Thyroid gland (tissue), 4 donors: ENCODE measurements around the gene LOXHD1. TPM values are rescaled to one million over a fixed set of nuclear protein-coding genes. Genes with fewer than 3 reads are reported as not detected.

Experiments used
- DNase-seq, 2 donors: peaks; one replicate each; pipeline ENCODE4 v3.0.0-alpha.2; 2019
- H3K27ac ChIP-seq, 3 donors: fragments of 200-600 bp; sonication (generic); 1 replicate in 2 of 3; 2 replicates in 1 of 3; pipeline ENCODE4 v1.5.1; 2016 to 2019; ENCODE audit warnings: mild to moderate bottlenecking in 1 of 3, moderate library complexity in 1 of 3
- H3K27me3 ChIP-seq: fragments of 200-600 bp; sonication (generic); one replicate; pipeline ENCODE4 v1.5.1; 2019
- H3K36me3 ChIP-seq, 2 donors: fragments of 200-600 bp; sonication (generic); one replicate each; pipeline ENCODE4 v1.5.1; 2016 to 2019
- H3K4me1 ChIP-seq, 2 donors: fragments of 200-600 bp; sonication (generic); one replicate each; pipeline ENCODE4 v1.5.1; 2017 to 2019
- H3K4me3 ChIP-seq, 3 donors: fragments of 200-600 bp; sonication (generic); replicated peaks in 1 of 3; 1 replicate in 2 of 3; 2 replicates in 1 of 3; pipeline ENCODE4 v1.5.1; 2016; ENCODE audit warnings: mild to moderate bottlenecking in 1 of 3
- H3K9me3 ChIP-seq: fragments of 200-600 bp; sonication (generic); one replicate; pipeline ENCODE4 v1.5.1; 2017
- CTCF ChIP-seq, 6 experiments: fragments of 200-600 bp in 3 of 6; fragments of 450-650 bp in 3 of 6; sonication (generic) in 3 of 6; IDR thresholded peaks; one replicate each; pipeline ENCODE4 v1.5.1; 2016 to 2019; ENCODE audit warnings: antibody characterized with exemption in 6 of 6, mild to moderate bottlenecking in 2 of 6, inconsistent platforms in 1 of 6, moderate library complexity in 1 of 6
- POLR2A ChIP-seq, 2 donors: fragments of 450-650 bp; IDR thresholded peaks; one replicate each; pipeline ENCODE4 v1.6.1; 2017; ENCODE audit warnings: antibody characterized with exemption in 2 of 2, mild to moderate bottlenecking in 2 of 2, moderate library complexity in 1 of 2
- WGBS, 2 donors: methylation state at CpG; one replicate each; pipeline ENCODE4 v1.1.5; 2017; 5-methylcytosine and 5-hydroxymethylcytosine counted together
- intact Hi-C: fragments of 100-400 bp; cut with DNase I; formaldehyde crosslinking; loops from one replicate; pipeline ENCODE4 v1.15.1; 2023
- total RNA-seq, 4 donors: library from RNA; depleted of rRNA; stranded (reverse); fragments of >200 nt; gene quantifications; one replicate each; pipeline ENCODE4 v1.2.3, GENCODE V29; 2016

The LOXHD1 gene
- total RNA-seq, 4 donors from 2014 or later = 0.11 to 0.83 (median 0.32) TPM

- no peak for DNase-seq
- 86 to 95% methylated on average over 10 of the region's 10 CpGs for WGBS, 2 donors
- Histone ChIP-seq H3K36me3 (no peaks in the 10 kb centered on the region), H3K9me3 (no peaks in the 10 kb centered on the region), H3K4me1 (no peaks in the 10 kb centered on the region), H3K27ac (no peak overlapping the region), H3K27me3 (no peaks in the 10 kb centered on the region), H3K4me3 (no peak overlapping the region)
- intact Hi-C loops = loop anchor here (10.0 kb wide), 1 partner anchor 68 kb away; no protein-coding TSS in a partner anchor
- TF ChIP-seq POLR2A (IDR thresholded peaks at IDR 0.05) (no peak), CTCF (IDR thresholded peaks at IDR 0.05) (no peak)
Observed at GRCh38 chr18:46556590-46557206, 100.3 kb downstream of the LOXHD1 start.

- Histone ChIP-seq H3K4me3 (no peak overlapping the region), H3K27ac (no peak overlapping the region), H3K9me3 (no peaks in the 10 kb centered on the region), H3K4me1 (no peaks in the 10 kb centered on the region), H3K36me3 (no peaks in the 10 kb centered on the region), H3K27me3 (no peaks in the 10 kb centered on the region)
- TF ChIP-seq CTCF (IDR thresholded peaks at IDR 0.05) (peak; percentile 53 to 83 (median 70)), POLR2A (IDR thresholded peaks at IDR 0.05) (no peak)
- intact Hi-C loops = loop anchor here (2.0 to 10.0 kb wide), 2 partner anchors 69 to 103 kb away; no protein-coding TSS in a partner anchor
- DNase-seq = peak; percentile 66 to 74
- WGBS, 2 donors = 47 to 50% methylated on average over 4 of the region's 4 CpGs
Observed at GRCh38 chr18:46555724-46556123, 101.3 kb downstream of the LOXHD1 start.

- 35 to 52% methylated on average over 2 of the region's 2 CpGs for WGBS, 2 donors
Observed at GRCh38 chr18:46555213-46555612, 101.8 kb downstream of the LOXHD1 start.

GRCh38 chr18:46554406-46555080 lies 102.5 kb downstream of the LOXHD1 start:
- Histone ChIP-seq H3K27me3 (no peaks in the 10 kb centered on the region), H3K9me3 (no peaks in the 10 kb centered on the region), H3K4me1 (no peaks in the 10 kb centered on the region), H3K27ac (no peak overlapping the region), H3K4me3 (no peak overlapping the region), H3K36me3 (no peaks in the 10 kb centered on the region)
- DNase-seq = no peak
- WGBS, 2 donors = 88 to 91% methylated on average over 2 of the region's 2 CpGs
- intact Hi-C loops = loop anchor here (2.0 to 10.0 kb wide), 2 partner anchors 70 to 104 kb away; no protein-coding TSS in a partner anchor
- no peak for TF ChIP-seq CTCF (IDR thresholded peaks at IDR 0.05)
- TF ChIP-seq POLR2A (IDR thresholded peaks at IDR 0.05) = no peak

More at GRCh38 chr18:46555213-46555612, 101.8 kb downstream of the LOXHD1 start:
- Histone ChIP-seq H3K9me3 (no peaks in the 10 kb centered on the region), H3K36me3 (no peaks in the 10 kb centered on the region), H3K27ac (no peak overlapping the region), H3K4me3 (no peak overlapping the region), H3K4me1 (no peaks in the 10 kb centered on the region), H3K27me3 (no peaks in the 10 kb centered on the region)
- no peak for DNase-seq
- intact Hi-C loops = loop anchor here (2.0 to 10.0 kb wide), 2 partner anchors 70 to 104 kb away; no protein-coding TSS in a partner anchor
- TF ChIP-seq CTCF (IDR thresholded peaks at IDR 0.05) (no peak), POLR2A (IDR thresholded peaks at IDR 0.05) (no peak)

- Histone ChIP-seq H3K9me3 (no peaks in the 10 kb centered on the region), H3K36me3 (no peaks in the 10 kb centered on the region), H3K4me1 (no peaks in the 10 kb centered on the region), H3K4me3 (no peak overlapping the region), H3K27me3 (no peaks in the 10 kb centered on the region), H3K27ac (no peak overlapping the region)
- 93 to 94% methylated on average over 2 of the region's 2 CpGs for WGBS, 2 donors
- intact Hi-C loops = loop anchor here (10.0 kb wide), 1 partner anchor 74 kb away; no protein-coding TSS in a partner anchor
- TF ChIP-seq CTCF (IDR thresholded peaks at IDR 0.05) (no peak), POLR2A (IDR thresholded peaks at IDR 0.05) (no peak)
- no peak for DNase-seq
Observed at GRCh38 chr18:46550609-46551008, 106.4 kb downstream of the LOXHD1 start.
